ENCODE results near the gene MS4A6E. TPM values are rescaled to one million over a fixed set of nuclear protein-coding genes. Genes with fewer than 3 reads are reported as not detected.
"Not testable (repeated sequence)": the region's sequence is repeated elsewhere in the genome, so short reads cannot be mapped to it uniquely, and the experiment has no call there.

MS4A6E gene
- polyA plus RNA-seq, 1 of the 3 experiments (the other 2 are of a cell fraction), result not detected

- CTCF ChIA-PET; H3K79me2 ChIP-seq (ENCODE audit: insufficient read depth); POLR2A ChIA-PET; H3K4me3 ChIP-seq (ENCODE audit: low read depth in 2 of 2, low read length in 1 of 2); H3K27me3 ChIP-seq (ENCODE audit: insufficient read depth); H3K9me3 ChIP-seq; H3K4me2 ChIP-seq; H3K9me2 ChIP-seq; H3K36me3 ChIP-seq (replicated peaks in 1 of 2; ENCODE audit: control insufficient read depth in 1 of 2, insufficient read depth in 2 of 2, low read length in 1 of 2); DNase-seq; H3K9ac ChIP-seq; H3K4me1 ChIP-seq (ENCODE audit: control insufficient read depth in 1 of 2, insufficient read depth in 2 of 2, low read depth in 1 of 2, low read length in 1 of 2); H3K27ac ChIP-seq (ENCODE audit: low read depth in 2 of 2, low read length in 1 of 2); H3F3A ChIP-seq (replicated peaks; ENCODE audit: insufficient read depth); H4K20me1 ChIP-seq (ENCODE audit: insufficient read depth); H2AFZ ChIP-seq (ENCODE audit: low read depth): not testable (repeated sequence)
- 16% methylated on average over 6 of the region's 6 CpGs for WGBS (ENCODE audit: low lambda C conversion rate)
Measured at GRCh38 chr11:60301884-60302283, 25.2 kb upstream of the MS4A6E start.

GRCh38 chr11:60303661-60304060 is 23.4 kb upstream of the MS4A6E start:
- CTCF ChIA-PET, result no interaction called here
- H3K4me1 ChIP-seq (ENCODE audit: control insufficient read depth in 1 of 2, insufficient read depth in 2 of 2, low read depth in 1 of 2, low read length in 1 of 2), result no peaks in the 10 kb centered on the region
- no peaks in the 10 kb centered on the region for H3K36me3 ChIP-seq (replicated peaks in 1 of 2; ENCODE audit: control insufficient read depth in 1 of 2, insufficient read depth in 2 of 2, low read length in 1 of 2)
- no peaks in the 10 kb centered on the region for H3K9me3 ChIP-seq
- no peak overlapping the region for H3K9ac ChIP-seq
- DNase-seq, result no peak
- TF ChIP-seq RFX5 (IDR thresholded peaks at IDR 0.05; ENCODE audit: low read length) (no peak), MEF2A (IDR thresholded peaks at IDR 0.05; ENCODE audit: borderline replicate concordance, low read depth) (no peak), MAX (IDR thresholded peaks at IDR 0.05; ENCODE audit: low read depth) (no peak), NFIC (IDR thresholded peaks at IDR 0.05; ENCODE audit: borderline replicate concordance) (no peak), FOSL2 (IDR thresholded peaks at IDR 0.05; ENCODE audit: borderline replicate concordance, low read depth) (no peak), FOXM1 (IDR thresholded peaks at IDR 0.05; ENCODE audit: low read depth) (no peak), TCF12 (IDR thresholded peaks at IDR 0.05) (no peak), ZBTB33 (IDR thresholded peaks at IDR 0.05; ENCODE audit: borderline replicate concordance, low read depth) (no peak), GATA2 (CRISPR knock-in tag; IDR thresholded peaks at IDR 0.05) (no peak), POLR2AphosphoS5 (IDR thresholded peaks at IDR 0.05; ENCODE audit: low read depth, low read length) (no peak), NRF1 (IDR thresholded peaks at IDR 0.05; ENCODE audit: low read depth, low read length) (no peak)
- H4K20me1 ChIP-seq (ENCODE audit: insufficient read depth), result no peaks in the 10 kb centered on the region
- no peaks in the 10 kb centered on the region for H3K79me2 ChIP-seq (ENCODE audit: insufficient read depth)
- H3K9me2 ChIP-seq, result no peaks in the 10 kb centered on the region
- no peak overlapping the region for H3K4me2 ChIP-seq
- H3K4me3 ChIP-seq (ENCODE audit: low read depth in 2 of 2, low read length in 1 of 2), result no peak overlapping the region
- no peaks in the 10 kb centered on the region for H3K27me3 ChIP-seq (ENCODE audit: insufficient read depth)
- no peak overlapping the region for H3K27ac ChIP-seq (ENCODE audit: low read depth in 2 of 2, low read length in 1 of 2)
- no peak overlapping the region for H2AFZ ChIP-seq (ENCODE audit: low read depth)
- no peaks in the 10 kb centered on the region for H3F3A ChIP-seq (replicated peaks; ENCODE audit: insufficient read depth)
- POLR2A ChIA-PET, result no interaction called here
- WGBS (ENCODE audit: low lambda C conversion rate), result 8% methylated on average over 5 of the region's 5 CpGs
